Tongue (tissue), 2 donors: ENCODE data around the gene HEPH. TPM values are rescaled to one million over a fixed set of nuclear protein-coding genes. Genes with fewer than 3 reads are reported as not detected.
"Not testable (repeated sequence)": the region's sequence is repeated elsewhere in the genome, so short reads cannot be mapped to it uniquely, and the experiment has no call there.

Source experiments
- DNase-seq: peaks from one replicate; pipeline ENCODE4 v3.0.0-alpha.2; 2015
- total RNA-seq: library from RNA; depleted of rRNA; stranded (reverse); fragments of >200 nt; gene quantifications from one replicate; pipeline ENCODE4 v1.2.3, GENCODE V29; 2014

The HEPH gene
- total RNA-seq, 1 donor from 2014 or later: 19.0 TPM

GRCh38 chrX:66232296-66232695, 68.2 kb downstream of the HEPH start:
- DNase-seq: no peak

- no peak for DNase-seq
Observed at GRCh38 chrX:66233209-66233608, 69.2 kb downstream of the HEPH start.

GRCh38 chrX:66233904-66234303, 69.9 kb downstream of the HEPH start:
- not testable (repeated sequence) for DNase-seq

- no peak for DNase-seq
Observed at GRCh38 chrX:66255359-66255967, 91.4 kb downstream of the HEPH start.

DNA sequence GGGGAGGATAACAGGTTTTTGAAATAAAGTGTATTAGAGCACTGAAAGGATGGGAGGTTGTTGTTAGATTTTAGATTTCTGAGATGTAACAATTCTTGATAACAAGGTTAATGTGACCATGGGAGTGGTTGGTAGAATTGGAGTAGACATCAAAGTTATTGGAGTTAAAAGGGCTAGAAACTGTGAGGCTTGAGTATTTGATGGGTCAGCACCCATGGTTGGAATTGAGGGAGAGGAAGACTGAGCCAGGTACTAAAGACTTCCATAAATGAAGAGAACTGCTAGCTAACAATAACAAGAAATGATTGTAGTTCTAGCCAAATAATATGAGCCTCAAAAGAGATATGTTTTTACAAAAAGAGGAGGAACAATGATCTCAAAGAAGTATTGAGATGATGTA, 98.8 kb downstream of the HEPH start:
- no peak for DNase-seq

Other genes with a start within 250 kb of the HEPH start
- 6.4 TPM for gene VSIG4, start 124.2 kb upstream of the HEPH start, total RNA-seq